Activated CD8-positive, alpha-beta memory T cell treated with anti-CD3 and anti-CD28 coated beads, Interleukin-2, amount 10 ng/mL, durations not matched to agents 7 days and 5 days (primary cell): ENCODE results near the gene FAT3. TPM values are rescaled to one million over a fixed set of nuclear protein-coding genes. Genes with fewer than 3 reads are reported as not detected.

Source experiments
- ATAC-seq: fragments of 150-1000 bp; cut with Tn5 transposase; one replicate; pipeline ENCODE4 v1.10.0; 2021; ENCODE audit warnings: moderate library complexity
- CTCF ChIA-PET: fragments of 350-600 bp; sonication (Branson Sonifier 250); formaldehyde crosslinking; loops from one replicate; lab custom pipeline; 2021; ENCODE audit warnings: antibody characterized with exemption; lab: Charles Lee
- DNase-seq: peaks from one replicate; pipeline ENCODE4 v3.0.0-alpha.2; 2020
- H3K27ac Mint-ChIP-seq: one replicate; pipeline ENCODE4 v1.8.0; 2021; ENCODE audit warnings: mild to moderate bottlenecking, mixed read lengths
- H3K27me3 Mint-ChIP-seq: one replicate; pipeline ENCODE4 v1.8.0; 2021; ENCODE audit warnings: mixed read lengths
- H3K36me3 Mint-ChIP-seq: one replicate; pipeline ENCODE4 v1.8.0; 2021; ENCODE audit warnings: mild to moderate bottlenecking, mixed read lengths
- H3K4me1 Mint-ChIP-seq: one replicate; pipeline ENCODE4 v1.8.0; 2021; ENCODE audit warnings: mixed read lengths
- H3K4me3 Mint-ChIP-seq: one replicate; pipeline ENCODE4 v1.8.0; 2021; ENCODE audit warnings: mild to moderate bottlenecking, moderate library complexity, mixed read lengths
- H3K9me3 Mint-ChIP-seq: one replicate; pipeline ENCODE4 v1.8.0; 2022; ENCODE audit warnings: low read depth, mixed read lengths
- total RNA-seq, 2 experiments: library from RNA; stranded (reverse); gene quantifications; one replicate each; pipeline ENCODE4 v1.2.3, GENCODE V29; 2021

Gene FAT3
- total RNA-seq, 2 experiments from 2014 or later, result not detected

GRCh38 chr11:92249156-92249753, 24.6 kb downstream of the FAT3 start:
- Mint-ChIP-seq H3K4me3 (no peak overlapping the region), H3K27me3 (no peaks in the 10 kb centered on the region), H3K4me1 (no peaks in the 10 kb centered on the region), H3K9me3 (no peaks in the 10 kb centered on the region), H3K27ac (no peak overlapping the region), H3K36me3 (no peaks in the 10 kb centered on the region)
- ATAC-seq, result no peak
- DNase-seq, result no peak
- CTCF ChIA-PET, result no interaction called here

DNA sequence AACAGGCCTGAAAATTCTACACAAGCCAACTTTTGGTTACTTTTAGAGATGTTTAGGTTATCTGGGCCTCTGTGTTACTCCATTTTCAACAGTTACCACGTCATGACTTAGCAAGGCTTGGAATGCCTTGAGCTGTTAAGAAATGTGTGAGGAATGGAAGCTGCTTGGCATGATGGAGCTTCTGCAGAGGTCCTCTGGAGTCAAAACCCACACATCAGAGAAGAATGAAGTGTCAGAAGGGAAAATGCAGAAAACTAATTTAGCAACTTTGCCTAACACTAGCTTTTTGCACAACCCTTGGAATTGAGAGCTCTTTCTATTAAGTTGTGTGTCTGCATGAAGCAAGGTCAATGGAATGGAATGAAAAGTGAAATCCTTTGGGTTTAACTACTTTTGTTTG, 27.4 kb downstream of the FAT3 start:
- CTCF ChIA-PET, result no interaction called here
- no peaks in the 10 kb centered on the region for H3K4me1 Mint-ChIP-seq
- no peak for DNase-seq
- H3K36me3 Mint-ChIP-seq, result no peaks in the 10 kb centered on the region
- H3K27me3 Mint-ChIP-seq, result no peaks in the 10 kb centered on the region
- no peak overlapping the region for H3K27ac Mint-ChIP-seq
- H3K9me3 Mint-ChIP-seq, result no peaks in the 10 kb centered on the region
- ATAC-seq, result no peak
- no peak overlapping the region for H3K4me3 Mint-ChIP-seq

DNA sequence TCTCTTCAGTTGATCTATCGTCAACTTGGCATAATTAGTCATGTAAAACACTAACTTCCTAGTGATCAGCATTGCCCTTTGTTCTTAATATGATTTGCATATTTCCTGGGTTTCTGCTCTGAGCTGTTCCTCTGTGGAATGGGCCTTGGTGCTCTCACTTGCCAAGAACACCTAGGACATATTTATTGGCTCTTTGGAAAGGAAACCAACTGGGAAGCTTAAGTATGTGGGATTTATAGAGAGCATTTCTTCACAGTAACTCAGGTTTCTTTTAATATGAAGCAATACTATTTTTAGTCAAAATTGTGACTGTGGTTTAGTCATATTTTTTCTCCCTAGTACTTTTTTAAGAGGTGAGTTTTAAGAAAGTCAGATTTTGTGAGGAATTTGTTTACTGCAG, 28.8 kb downstream of the FAT3 start:
- Mint-ChIP-seq H3K36me3 (no peaks in the 10 kb centered on the region), H3K4me1 (no peaks in the 10 kb centered on the region), H3K27ac (no peak overlapping the region), H3K9me3 (no peaks in the 10 kb centered on the region), H3K4me3 (no peak overlapping the region), H3K27me3 (no peaks in the 10 kb centered on the region)
- DNase-seq (no peak), ATAC-seq (no peak)
- CTCF ChIA-PET, result no interaction called here

DNA sequence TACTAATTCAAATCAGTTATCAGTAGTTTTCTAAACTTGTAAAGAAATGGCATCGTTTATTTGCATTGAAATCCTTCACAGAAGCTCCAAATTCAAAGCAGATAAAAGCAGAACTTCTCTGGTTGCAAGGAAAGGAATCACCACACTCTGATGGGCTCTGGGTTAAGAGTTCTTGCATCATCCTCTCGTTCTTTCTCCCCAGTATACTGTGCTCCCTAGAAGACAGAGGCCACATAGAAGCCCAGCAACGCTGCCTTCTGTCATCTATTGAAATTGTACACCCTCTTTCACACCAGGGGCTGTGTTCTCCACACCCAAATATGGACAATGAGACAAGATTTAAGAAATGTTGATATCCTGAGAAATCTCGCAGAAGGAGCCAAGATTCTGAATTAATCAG, 29.3 kb downstream of the FAT3 start:
- no peaks in the 10 kb centered on the region for H3K4me1 Mint-ChIP-seq
- H3K27me3 Mint-ChIP-seq, result no peaks in the 10 kb centered on the region
- H3K4me3 Mint-ChIP-seq, result no peak overlapping the region
- CTCF ChIA-PET, result no interaction called here
- no peaks in the 10 kb centered on the region for H3K9me3 Mint-ChIP-seq
- ATAC-seq (no peak), DNase-seq (no peak)
- no peaks in the 10 kb centered on the region for H3K36me3 Mint-ChIP-seq
- no peak overlapping the region for H3K27ac Mint-ChIP-seq

- ATAC-seq, result no peak
- Mint-ChIP-seq H3K4me1 (no peaks in the 10 kb centered on the region), H3K27me3 (no peaks in the 10 kb centered on the region), H3K36me3 (no peaks in the 10 kb centered on the region), H3K4me3 (no peak overlapping the region), H3K27ac (no peak overlapping the region), H3K9me3 (no peaks in the 10 kb centered on the region)
- no peak for DNase-seq
- CTCF ChIA-PET, result no interaction called here
These were observed 32.9 kb downstream of the FAT3 start for GRCh38 chr11:92257536-92257935.

DNA sequence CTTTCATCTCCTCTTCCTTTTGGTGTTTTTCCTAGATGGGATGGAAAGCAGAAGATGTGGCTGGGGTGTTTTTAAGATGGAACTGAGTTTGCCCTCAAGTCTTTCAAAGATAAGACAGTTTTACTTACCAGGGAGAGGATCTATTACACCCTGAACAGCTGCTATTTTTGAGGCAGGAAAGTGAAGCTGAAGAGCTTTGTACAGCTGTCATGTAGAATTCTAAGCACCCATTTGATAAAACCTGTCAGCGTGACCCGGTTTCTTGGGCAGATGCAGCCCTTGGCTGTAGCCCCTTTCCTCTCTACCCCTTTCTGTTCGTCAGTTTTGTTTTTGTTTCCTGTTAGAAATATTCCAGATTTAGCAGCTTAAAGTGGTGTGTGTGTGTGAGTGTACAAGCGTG, 35.2 kb downstream of the FAT3 start:
- no peaks in the 10 kb centered on the region for H3K36me3 Mint-ChIP-seq
- no peak for ATAC-seq
- no peaks in the 10 kb centered on the region for H3K27me3 Mint-ChIP-seq
- DNase-seq, result no peak
- no peak overlapping the region for H3K27ac Mint-ChIP-seq
- no peaks in the 10 kb centered on the region for H3K4me1 Mint-ChIP-seq
- no peaks in the 10 kb centered on the region for H3K9me3 Mint-ChIP-seq
- no peak overlapping the region for H3K4me3 Mint-ChIP-seq
- CTCF ChIA-PET, result no interaction called here

DNA sequence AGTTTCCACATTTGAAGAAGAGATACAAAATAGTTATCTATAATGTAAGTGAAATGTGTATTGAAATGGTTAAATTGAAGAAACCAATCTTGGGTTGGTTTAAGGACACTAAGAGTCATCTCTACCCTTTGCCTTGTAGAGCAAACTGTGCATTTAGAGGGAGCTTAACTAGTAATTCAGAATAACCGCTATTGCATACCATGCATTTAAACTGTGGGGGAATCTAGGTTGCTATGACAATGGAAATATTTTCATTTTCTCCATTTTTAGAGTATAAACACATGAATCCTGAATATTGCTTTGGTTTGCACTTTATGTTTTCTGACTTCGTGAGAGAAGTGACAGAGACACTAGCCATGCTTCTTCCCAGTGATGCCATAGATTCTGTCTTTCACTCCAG, 39.7 kb downstream of the FAT3 start:
- ATAC-seq, result no peak
- Mint-ChIP-seq H3K27me3 (no peaks in the 10 kb centered on the region), H3K36me3 (no peaks in the 10 kb centered on the region), H3K4me3 (no peak overlapping the region), H3K4me1 (no peaks in the 10 kb centered on the region), H3K27ac (no peak overlapping the region), H3K9me3 (no peaks in the 10 kb centered on the region)
- CTCF ChIA-PET, result no interaction called here
- no peak for DNase-seq

DNA sequence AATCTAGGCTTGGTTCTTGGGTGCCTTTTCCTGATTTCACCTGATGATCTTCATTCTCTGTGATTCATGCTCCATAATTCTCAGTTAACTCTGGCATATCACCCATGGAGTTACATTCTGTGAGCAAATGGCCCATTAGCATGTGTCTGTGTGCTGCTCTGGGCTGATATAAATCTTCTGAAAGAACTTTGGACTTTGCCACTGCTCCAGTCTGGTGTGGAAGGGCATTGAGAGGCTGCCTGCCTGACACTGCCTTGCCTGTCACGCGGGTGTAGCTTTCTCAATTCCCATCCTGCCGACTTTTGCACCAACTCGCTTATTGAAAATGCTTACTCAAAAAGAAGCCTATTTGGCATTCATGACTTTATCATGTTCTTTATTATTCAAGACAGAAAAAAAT, 42.2 kb downstream of the FAT3 start:
- CTCF ChIA-PET, result no interaction called here
- no peak for ATAC-seq

GRCh38 chr11:92267278-92267677, 42.7 kb downstream of the FAT3 start:
- Mint-ChIP-seq H3K9me3 (no peaks in the 10 kb centered on the region), H3K4me1 (no peaks in the 10 kb centered on the region), H3K27ac (no peak overlapping the region), H3K27me3 (no peaks in the 10 kb centered on the region), H3K36me3 (no peaks in the 10 kb centered on the region), H3K4me3 (no peak overlapping the region)
- ATAC-seq, result no peak
- CTCF ChIA-PET, result no interaction called here
- no peak for DNase-seq

More for the DNA sequence above, 42.2 kb downstream of the FAT3 start:
- Mint-ChIP-seq H3K27ac (no peak overlapping the region), H3K4me1 (no peaks in the 10 kb centered on the region), H3K4me3 (no peak overlapping the region), H3K36me3 (no peaks in the 10 kb centered on the region), H3K9me3 (no peaks in the 10 kb centered on the region), H3K27me3 (no peaks in the 10 kb centered on the region)
- no peak for DNase-seq

DNA sequence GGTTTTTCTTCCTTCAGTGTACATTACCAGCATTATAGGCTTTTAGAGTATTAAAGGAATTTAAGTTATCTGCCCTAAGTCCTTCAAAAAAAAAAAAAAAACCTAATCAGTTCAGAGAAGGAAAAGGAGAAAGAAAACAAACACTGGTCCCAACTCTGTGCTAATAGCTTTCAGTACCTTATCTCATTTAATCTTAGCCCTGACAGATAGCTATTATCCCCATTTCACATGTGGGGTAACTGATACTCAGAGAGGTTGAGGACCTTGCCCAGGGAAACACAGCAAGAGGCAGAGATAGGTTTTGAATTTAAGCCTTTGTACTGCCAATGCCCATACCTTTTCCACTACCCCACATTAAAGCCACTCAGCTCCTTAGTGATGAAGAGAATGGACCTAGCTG, 43.4 kb downstream of the FAT3 start:
- Mint-ChIP-seq H3K9me3 (no peaks in the 10 kb centered on the region), H3K27ac (no peak overlapping the region), H3K4me3 (no peak overlapping the region), H3K4me1 (no peaks in the 10 kb centered on the region), H3K36me3 (no peaks in the 10 kb centered on the region), H3K27me3 (no peaks in the 10 kb centered on the region)
- CTCF ChIA-PET, result no interaction called here
- ATAC-seq (no peak), DNase-seq (no peak)

DNA sequence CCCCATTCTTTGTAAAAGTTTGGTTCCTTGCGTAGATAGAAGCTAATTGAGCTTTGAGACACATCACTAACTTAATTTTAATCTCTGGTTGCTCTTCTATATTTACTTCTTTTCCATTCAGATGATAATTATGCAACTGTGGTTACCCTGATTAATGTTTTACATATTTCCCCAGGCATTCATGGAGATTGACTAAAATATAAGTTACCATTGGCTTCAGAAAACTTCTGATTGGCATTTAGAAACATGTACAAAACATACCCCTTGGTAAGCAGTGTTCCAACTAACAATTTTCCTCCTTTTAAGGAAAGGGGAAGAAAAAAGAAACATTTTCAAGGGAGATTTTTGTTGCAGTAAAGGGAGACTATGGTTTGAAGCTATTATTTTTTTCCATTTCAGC, 43.9 kb downstream of the FAT3 start:
- no peaks in the 10 kb centered on the region for H3K4me1 Mint-ChIP-seq
- H3K27me3 Mint-ChIP-seq, result no peaks in the 10 kb centered on the region
- ATAC-seq (no peak), DNase-seq (no peak)
- no peak overlapping the region for H3K4me3 Mint-ChIP-seq
- H3K27ac Mint-ChIP-seq, result no peak overlapping the region
- H3K9me3 Mint-ChIP-seq, result no peaks in the 10 kb centered on the region
- H3K36me3 Mint-ChIP-seq, result no peaks in the 10 kb centered on the region
- CTCF ChIA-PET, result no interaction called here

GRCh38 chr11:92269021-92269420, 44.4 kb downstream of the FAT3 start:
- CTCF ChIA-PET, result no interaction called here
- no peaks in the 10 kb centered on the region for H3K36me3 Mint-ChIP-seq
- H3K9me3 Mint-ChIP-seq, result no peaks in the 10 kb centered on the region
- H3K27ac Mint-ChIP-seq, result no peak overlapping the region
- H3K4me1 Mint-ChIP-seq, result no peaks in the 10 kb centered on the region
- no peaks in the 10 kb centered on the region for H3K27me3 Mint-ChIP-seq
- H3K4me3 Mint-ChIP-seq, result no peak overlapping the region
- ATAC-seq (no peak), DNase-seq (no peak)

DNA sequence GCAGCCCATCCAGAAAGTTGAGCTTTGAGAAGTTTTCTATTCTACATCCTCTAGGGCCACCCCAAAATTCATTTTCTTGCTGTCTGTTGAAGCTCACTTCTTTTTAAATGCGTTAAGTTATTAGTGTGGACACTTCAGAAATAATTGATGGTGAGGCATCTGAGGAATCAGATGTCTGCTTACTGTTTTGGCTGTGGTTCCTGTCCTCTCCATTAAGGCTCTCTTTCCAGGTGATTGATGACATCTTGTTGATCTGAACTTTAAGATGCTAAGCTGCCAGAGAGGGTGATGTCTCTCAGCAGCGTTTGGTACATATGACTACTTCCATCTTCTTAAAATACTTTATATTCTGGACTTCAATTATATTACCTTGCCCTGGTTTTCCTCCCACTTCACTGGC, 45.2 kb downstream of the FAT3 start:
- ATAC-seq, result no peak
- H3K27me3 Mint-ChIP-seq, result no peaks in the 10 kb centered on the region
- no peaks in the 10 kb centered on the region for H3K4me1 Mint-ChIP-seq
- H3K36me3 Mint-ChIP-seq, result no peaks in the 10 kb centered on the region
- no peak overlapping the region for H3K27ac Mint-ChIP-seq
- CTCF ChIA-PET, result no interaction called here
- no peak overlapping the region for H3K4me3 Mint-ChIP-seq
- H3K9me3 Mint-ChIP-seq, result no peaks in the 10 kb centered on the region
- DNase-seq, result no peak

DNA sequence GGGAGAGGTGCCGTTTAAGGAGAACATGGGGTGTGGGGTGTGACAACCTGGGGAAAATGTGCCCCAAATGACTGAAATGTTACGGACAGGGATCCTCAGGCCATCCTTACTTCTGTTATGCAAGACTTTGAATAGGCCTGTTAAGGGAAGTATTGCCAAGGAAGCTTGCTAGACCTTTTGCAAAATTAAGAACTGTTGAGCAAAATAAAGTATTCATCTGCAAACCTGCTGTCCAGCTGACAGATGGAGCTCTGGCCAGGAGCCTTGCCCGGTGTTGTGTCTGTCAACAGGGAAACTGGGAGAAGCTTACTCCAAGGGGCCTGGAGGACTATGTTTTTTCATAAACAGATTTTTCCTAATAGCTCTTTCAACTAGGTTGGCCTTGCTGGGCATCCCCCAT, 48.0 kb downstream of the FAT3 start:
- ATAC-seq, result no peak
- Mint-ChIP-seq H3K4me3 (no peak overlapping the region), H3K36me3 (no peaks in the 10 kb centered on the region), H3K27me3 (no peaks in the 10 kb centered on the region), H3K27ac (no peak overlapping the region), H3K9me3 (no peaks in the 10 kb centered on the region), H3K4me1 (no peaks in the 10 kb centered on the region)
- CTCF ChIA-PET, result no interaction called here
- DNase-seq, result no peak
